ENCODE data around the gene SASH1. TPM values are rescaled to one million over a fixed set of nuclear protein-coding genes. Genes with fewer than 3 reads are reported as not detected.

SASH1 gene
- total RNA-seq, 1 donor from 2014 or later, result 108 TPM

- intact Hi-C loops (cut with DNase I), result no loop called here
- Histone ChIP-seq H3K4me1 (peaks cover 40% of the 10 kb centered on the region), H3K27me3 (no peaks in the 10 kb centered on the region), H3K9me3 (no peaks in the 10 kb centered on the region), H3K36me3 (no peaks in the 10 kb centered on the region), H3K4me3 (no peak overlapping the region), H3K27ac (peak overlapping the region; percentile 84)
- peak; percentile 91 for ATAC-seq
- no peak for TF ChIP-seq CTCF (IDR thresholded peaks at IDR 0.05)
- DNase-seq, result peak; percentile 78
Observed at GRCh38 chr6:148440877-148441453, 98.3 kb downstream of the SASH1 start.

DNA sequence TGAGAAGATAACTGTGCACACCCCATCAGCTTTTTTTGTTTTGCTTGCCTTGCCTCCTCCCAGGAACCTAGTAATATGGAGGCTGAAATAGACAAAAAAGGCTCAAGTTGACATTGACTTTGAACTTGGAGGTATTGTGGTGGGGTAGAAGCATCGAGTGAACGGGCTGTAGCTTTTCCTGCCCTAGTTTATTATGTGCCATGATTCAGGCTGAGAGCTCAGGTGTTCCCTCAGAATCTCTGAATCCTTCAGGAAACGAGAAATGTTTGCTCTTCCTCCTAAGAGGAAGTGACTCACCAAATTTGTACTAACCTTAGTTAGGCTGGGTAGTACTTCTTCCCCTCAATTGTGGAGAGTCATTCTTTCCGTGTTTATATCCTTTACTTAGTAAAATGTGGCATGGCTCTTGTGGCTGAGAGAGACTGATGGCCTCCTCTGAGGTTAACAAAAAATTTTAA is 98.8 kb downstream of the SASH1 start:
- Histone ChIP-seq H3K9me3 (no peaks in the 10 kb centered on the region), H3K4me3 (no peak overlapping the region), H3K4me1 (peaks cover 38% of the 10 kb centered on the region), H3K36me3 (no peaks in the 10 kb centered on the region), H3K27ac (peak overlapping the region; percentile 84), H3K27me3 (no peaks in the 10 kb centered on the region)
- peak; percentile 90 for ATAC-seq
- intact Hi-C loops (cut with DNase I), result no loop called here
- DNase-seq, result no peak
- TF ChIP-seq CTCF (IDR thresholded peaks at IDR 0.05), result no peak

DNA sequence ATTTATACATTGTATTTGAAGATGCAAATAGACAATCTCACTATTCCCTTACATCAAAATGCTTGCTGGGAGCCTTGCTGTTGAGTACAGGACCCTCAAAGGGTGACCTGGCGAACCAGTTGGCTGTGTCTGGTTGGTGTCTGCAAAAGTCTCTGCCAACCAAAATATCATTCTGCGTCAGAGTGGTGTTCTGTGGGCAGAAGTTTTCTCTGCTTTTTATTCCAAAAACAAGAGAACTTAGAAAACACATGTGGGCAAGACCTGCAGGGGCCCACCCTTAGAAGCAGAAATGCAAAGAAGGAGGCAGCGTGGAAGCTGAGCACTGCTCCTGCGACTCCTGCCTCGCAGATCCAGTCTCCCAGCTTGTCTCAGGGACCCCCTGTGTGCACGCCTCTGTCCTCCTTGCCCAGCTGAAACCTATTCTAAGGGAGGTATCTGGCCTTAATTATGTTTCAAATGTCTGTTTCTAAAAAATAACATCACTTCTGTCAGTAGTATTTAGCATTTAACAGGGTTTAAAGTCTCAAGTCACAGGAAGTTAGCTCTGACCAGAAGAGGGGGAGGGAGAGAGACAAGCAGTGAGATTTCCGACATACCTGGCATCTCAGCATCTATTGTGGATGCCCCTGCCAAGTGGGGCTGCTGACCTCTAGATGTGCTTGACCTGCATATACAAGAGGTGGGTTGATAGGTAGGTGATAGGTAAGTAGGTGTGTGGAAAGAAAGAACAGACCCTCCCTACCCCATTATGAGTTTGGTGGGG is 101.3 kb downstream of the SASH1 start:
- intact Hi-C loops (cut with DNase I), result no loop called here

GRCh38 chr6:148445116-148445515 is 102.5 kb downstream of the SASH1 start:
- H3K27ac ChIP-seq, result no peak overlapping the region
- intact Hi-C loops (cut with DNase I), result no loop called here
- ATAC-seq (no peak), DNase-seq (no peak)
- no peak overlapping the region for H3K4me3 ChIP-seq
- no peaks in the 10 kb centered on the region for H3K27me3 ChIP-seq
- no peaks in the 10 kb centered on the region for H3K36me3 ChIP-seq
- no peak for TF ChIP-seq CTCF (IDR thresholded peaks at IDR 0.05)
- no peaks in the 10 kb centered on the region for H3K9me3 ChIP-seq
- peaks cover 39% of the 10 kb centered on the region for H3K4me1 ChIP-seq

More for the DNA sequence above, 101.3 kb downstream of the SASH1 start:
- Histone ChIP-seq H3K36me3 (no peaks in the 10 kb centered on the region), H3K27ac (no peak overlapping the region), H3K9me3 (no peaks in the 10 kb centered on the region), H3K27me3 (no peaks in the 10 kb centered on the region), H3K4me1 (peaks cover 43% of the 10 kb centered on the region), H3K4me3 (no peak overlapping the region)
- no peak for DNase-seq
- ATAC-seq, result no peak
- TF ChIP-seq CTCF (IDR thresholded peaks at IDR 0.05), result no peak

- Histone ChIP-seq H3K4me3 (no peak overlapping the region), H3K27ac (no peak overlapping the region), H3K36me3 (no peaks in the 10 kb centered on the region), H3K9me3 (no peaks in the 10 kb centered on the region), H3K27me3 (no peaks in the 10 kb centered on the region), H3K4me1 (peaks cover 35% of the 10 kb centered on the region)
- ATAC-seq, result no peak
- DNase-seq, result no peak
- intact Hi-C loops (cut with DNase I), result no loop called here
- no peak for TF ChIP-seq CTCF (IDR thresholded peaks at IDR 0.05)
Observed at GRCh38 chr6:148445620-148446019, 103.0 kb downstream of the SASH1 start.

All from upper lobe of right lung (tissue), 1 donor.